HG03064 (cell line): Measurements from ENCODE around the gene GFPT2.

Experiments
- ATAC-seq: cut with Tn5 transposase; IDR thresholded peaks from one replicate; pipeline ENCODE4 v1.9.1; 2021; ENCODE audit warnings: low read depth; ENCODE audit not compliant: unreplicated experiment

GFPT2 gene

GRCh38 chr5:180353048-180353979 is at the start of gene GFPT2:
Gene GFPT2, minus strand, starts transcription at chr5:180353336. Its CDS starts 119 bp downstream, at chr5:180353217.
- ATAC-seq: no peak

- no peak for ATAC-seq
Measured at GRCh38 chr5:180402716-180403115, 49.6 kb upstream of the GFPT2 start.

GRCh38 chr5:180401229-180401907 is 48.2 kb upstream of the GFPT2 start:
- ATAC-seq: no peak

GRCh38 chr5:180400416-180400815 is 47.3 kb upstream of the GFPT2 start:
- ATAC-seq: no peak

GRCh38 chr5:180399401-180400215 is 46.5 kb upstream of the GFPT2 start:
- ATAC-seq: no peak

GRCh38 chr5:180396926-180397325 is 43.8 kb upstream of the GFPT2 start:
- no peak for ATAC-seq

GRCh38 chr5:180395540-180396274 is 42.6 kb upstream of the GFPT2 start:
- ATAC-seq: no peak

GRCh38 chr5:180394031-180394636 is 41.0 kb upstream of the GFPT2 start:
- no peak for ATAC-seq

- no peak for ATAC-seq
Measured at GRCh38 chr5:180391276-180391675, 38.1 kb upstream of the GFPT2 start.

- no peak for ATAC-seq
Measured at GRCh38 chr5:180390441-180391190, 37.5 kb upstream of the GFPT2 start.

GRCh38 chr5:180389252-180390101 is 36.3 kb upstream of the GFPT2 start:
- ATAC-seq: no peak

GRCh38 chr5:180387798-180388197 is 34.7 kb upstream of the GFPT2 start:
- ATAC-seq: no peak

- ATAC-seq: no peak
Measured at GRCh38 chr5:180382926-180383325, 29.8 kb upstream of the GFPT2 start.

GRCh38 chr5:180381851-180382480 is 28.8 kb upstream of the GFPT2 start:
- ATAC-seq: no peak

- no peak for ATAC-seq
Measured at GRCh38 chr5:180381428-180381827, 28.3 kb upstream of the GFPT2 start.

GRCh38 chr5:180380856-180381255 is 27.7 kb upstream of the GFPT2 start:
- no peak for ATAC-seq

- ATAC-seq: no peak
Measured at GRCh38 chr5:180380441-180380840, 27.3 kb upstream of the GFPT2 start.
